ENCODE data around the gene KLHDC4.

KLHDC4 gene

DNA sequence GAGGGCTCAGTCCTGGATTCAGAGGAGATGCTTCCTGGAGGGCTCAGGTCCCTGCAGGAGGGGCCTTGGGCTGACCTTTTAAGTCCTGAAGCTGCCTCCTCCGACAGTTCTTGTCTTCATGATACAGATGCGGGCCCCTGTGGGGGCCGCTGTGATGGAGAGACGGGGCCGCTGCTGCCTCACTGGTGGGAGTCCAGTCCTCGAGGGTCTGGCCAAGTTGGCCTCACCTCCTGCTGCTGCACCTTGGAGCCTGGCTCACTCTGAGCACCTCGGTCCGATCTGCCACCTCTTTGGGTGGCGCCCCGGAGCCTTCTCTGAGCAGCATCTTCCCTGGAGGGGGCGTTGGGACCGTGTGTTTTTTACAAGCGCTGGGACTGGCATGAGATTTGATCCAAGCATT lies 79.1 kb downstream of the KLHDC4 start:
- H3K36me3 ChIP-seq, result no peaks in the 10 kb centered on the region
- no peaks in the 10 kb centered on the region for H3K27me3 ChIP-seq (ENCODE audit: insufficient read depth, low read depth, severe bottlenecking)
- H3K9me3 ChIP-seq (ENCODE audit: severe bottlenecking), result no peaks in the 10 kb centered on the region
- H3K27ac ChIP-seq, result no peak overlapping the region
- no peak for DNase-seq
- no peak overlapping the region for H3K4me3 ChIP-seq (ENCODE audit: low read depth, low read length)
- TF ChIP-seq CTCF (IDR thresholded peaks at IDR 0.05; ENCODE audit: low read depth, low read length), result no peak

DNA sequence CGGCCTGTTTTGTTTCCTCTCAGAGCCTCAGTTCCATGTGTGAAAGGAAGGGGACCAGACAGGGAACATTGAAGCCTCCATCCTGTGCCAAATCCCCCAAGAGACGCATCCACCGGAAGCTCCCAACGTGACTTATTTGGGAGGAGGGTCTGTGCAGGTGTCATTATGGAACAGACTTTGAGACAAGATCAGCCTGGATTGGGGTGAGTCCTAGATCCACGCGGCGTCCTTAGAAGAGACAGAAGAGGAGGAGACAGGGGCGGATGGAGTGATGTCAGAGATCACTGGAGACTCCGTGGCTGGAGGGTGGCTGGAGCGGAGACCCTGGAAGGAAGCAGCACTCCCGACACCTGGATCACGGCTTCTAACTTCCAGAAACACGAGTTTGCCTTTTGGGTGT lies 80.0 kb downstream of the KLHDC4 start:
- no peaks in the 10 kb centered on the region for H3K9me3 ChIP-seq (ENCODE audit: severe bottlenecking)

GRCh38 chr16:87685405-87685755 lies 80.4 kb downstream of the KLHDC4 start:
- no peak overlapping the region for H3K4me3 ChIP-seq (ENCODE audit: low read depth, low read length)
- H3K9me3 ChIP-seq (ENCODE audit: severe bottlenecking), result no peaks in the 10 kb centered on the region
- H3K27ac ChIP-seq, result no peak overlapping the region
- H3K27me3 ChIP-seq (ENCODE audit: insufficient read depth, low read depth, severe bottlenecking), result no peaks in the 10 kb centered on the region
- TF ChIP-seq CTCF (IDR thresholded peaks at IDR 0.05; ENCODE audit: low read depth, low read length), result no peak
- no peak for DNase-seq
- no peaks in the 10 kb centered on the region for H3K36me3 ChIP-seq

More for the DNA sequence above, 80.0 kb downstream of the KLHDC4 start:
- Histone ChIP-seq H3K27ac (no peak overlapping the region), H3K27me3 (ENCODE audit: insufficient read depth, low read depth, severe bottlenecking) (no peaks in the 10 kb centered on the region), H3K4me3 (ENCODE audit: low read depth, low read length) (no peak overlapping the region), H3K36me3 (no peaks in the 10 kb centered on the region)
- TF ChIP-seq CTCF (IDR thresholded peaks at IDR 0.05; ENCODE audit: low read depth, low read length), result no peak
- DNase-seq, result no peak

DNA sequence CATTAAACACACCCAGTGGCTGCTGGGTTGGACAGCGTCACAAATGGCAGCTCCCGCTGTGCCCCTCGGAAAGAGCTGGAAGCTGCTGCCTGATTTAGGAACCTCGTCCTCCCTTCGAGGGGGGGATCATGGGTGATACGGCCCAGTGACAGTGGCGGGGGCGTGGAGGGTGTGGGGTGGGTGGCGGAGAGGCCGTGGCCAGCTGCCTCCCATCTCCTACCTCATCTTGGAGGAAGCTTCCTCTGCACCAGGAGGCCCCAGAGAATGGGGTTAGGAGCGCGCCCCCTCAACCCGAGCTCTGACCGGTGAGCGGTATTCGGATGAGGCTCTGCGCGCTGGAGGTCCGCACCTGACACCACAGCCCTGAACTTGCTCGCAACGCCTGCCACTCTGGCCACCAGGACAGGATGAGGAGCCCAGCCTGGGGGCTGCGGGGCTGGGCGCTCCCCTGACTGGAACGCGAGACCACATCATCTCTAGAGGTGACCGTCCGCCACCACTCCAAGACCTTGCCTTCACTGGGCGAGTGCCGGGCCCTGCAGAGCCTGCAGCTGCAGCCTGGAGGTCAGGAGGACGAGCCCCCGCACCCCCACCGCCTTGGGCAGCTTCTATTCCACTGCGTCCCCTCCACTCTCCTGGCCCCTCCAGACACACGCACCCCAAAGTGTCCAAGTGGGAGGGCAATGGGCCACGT lies 80.9 kb downstream of the KLHDC4 start:
- no peak for TF ChIP-seq CTCF (IDR thresholded peaks at IDR 0.05; ENCODE audit: low read depth, low read length)
- Histone ChIP-seq H3K27ac (no peak overlapping the region), H3K9me3 (ENCODE audit: severe bottlenecking) (no peaks in the 10 kb centered on the region), H3K36me3 (no peaks in the 10 kb centered on the region), H3K27me3 (ENCODE audit: insufficient read depth, low read depth, severe bottlenecking) (no peaks in the 10 kb centered on the region), H3K4me3 (ENCODE audit: low read depth, low read length) (no peak overlapping the region)
- no peak for DNase-seq

DNA sequence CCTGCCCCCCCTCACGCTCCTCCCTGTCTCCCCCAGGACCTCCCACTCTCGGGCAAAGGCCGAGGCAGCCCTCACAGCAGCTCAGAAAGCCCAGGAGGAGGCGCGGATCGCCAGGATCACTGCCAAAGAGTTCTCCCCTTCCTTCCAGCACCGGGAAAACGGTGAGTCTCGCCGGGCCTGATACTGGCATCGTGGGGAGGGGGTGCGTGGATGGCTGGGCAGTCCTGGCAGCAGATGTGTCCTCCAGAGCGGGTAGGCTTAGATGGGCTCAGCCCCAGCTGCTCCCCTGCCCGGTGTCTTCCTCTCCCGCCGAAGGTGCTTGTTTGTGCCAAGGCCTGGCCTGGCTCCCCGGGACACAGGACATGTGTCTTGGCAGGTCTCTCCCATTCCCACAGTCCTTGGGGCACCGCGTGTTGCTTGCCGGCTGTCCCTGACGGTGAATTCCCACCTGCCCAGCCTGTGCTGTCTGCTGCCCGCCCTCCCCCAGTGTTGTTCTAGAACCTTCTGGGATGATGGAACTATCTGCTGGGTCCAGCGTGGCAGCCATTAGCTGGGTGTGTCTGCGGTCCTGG lies 81.6 kb downstream of the KLHDC4 start:
- Histone ChIP-seq H3K27ac (no peak overlapping the region), H3K4me3 (ENCODE audit: low read depth, low read length) (no peak overlapping the region), H3K9me3 (ENCODE audit: severe bottlenecking) (no peaks in the 10 kb centered on the region), H3K27me3 (ENCODE audit: insufficient read depth, low read depth, severe bottlenecking) (no peaks in the 10 kb centered on the region), H3K36me3 (no peaks in the 10 kb centered on the region)
- no peak for TF ChIP-seq CTCF (IDR thresholded peaks at IDR 0.05; ENCODE audit: low read depth, low read length)
- no peak for DNase-seq
